AG10803 (cell line): ENCODE measurements around the gene CCDC181.
A peak's percentile ranks its signal among the peaks of the same experiment; 100 is the strongest.

Experiments
- DNase-seq: peaks from one replicate; pipeline ENCODE4 v3.0.0; 2010; ENCODE audit warnings: low read depth
- H3K4me3 ChIP-seq: 2 replicates; pipeline ENCODE4 v1.5.1; 2011; ENCODE audit warnings: mild to moderate bottlenecking, low read length, control low read depth
- TF ChIP-seq, protein P1 (sequence below): conservative IDR thresholded peaks from 2 replicates; pipeline ENCODE4 v1.5.1; 2011; ENCODE audit warnings: mild to moderate bottlenecking, low read length, control low read depth, inconsistent platforms

The CCDC181 gene

DNA sequence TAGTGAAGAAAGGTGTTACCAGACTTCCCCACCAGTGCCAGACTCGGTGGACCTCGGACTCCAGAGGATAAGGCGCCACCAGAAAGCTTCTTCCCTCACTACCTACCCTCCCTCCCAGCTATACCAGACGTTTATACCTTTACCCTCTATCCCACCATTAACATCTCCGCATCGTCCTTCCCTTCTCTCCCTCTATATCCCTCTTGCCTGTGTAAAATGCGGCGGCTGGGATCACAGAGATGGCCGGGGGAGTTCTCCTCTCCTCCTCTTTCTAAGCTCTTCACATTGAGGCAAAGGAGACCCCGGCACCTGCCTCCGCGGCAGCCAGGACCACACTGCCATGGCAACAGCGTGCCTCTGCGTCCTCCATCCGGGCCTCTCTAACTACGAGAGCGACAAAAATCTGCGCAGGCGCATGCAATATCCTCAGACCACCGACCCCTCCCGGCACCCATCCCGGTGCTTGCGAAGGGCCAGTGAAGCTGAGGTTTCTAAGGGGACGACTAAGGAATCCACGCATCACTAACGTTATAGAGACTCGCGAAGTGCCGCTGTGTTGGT, at the start of gene CCDC181:
Gene CCDC181, minus strand, starts transcription at position 394 of the 561 bp plus-strand sequence. CDS start 2,547 bp downstream, outside the sequence.
- peak; percentile 3 for DNase-seq
- TF ChIP-seq, protein P1, sequence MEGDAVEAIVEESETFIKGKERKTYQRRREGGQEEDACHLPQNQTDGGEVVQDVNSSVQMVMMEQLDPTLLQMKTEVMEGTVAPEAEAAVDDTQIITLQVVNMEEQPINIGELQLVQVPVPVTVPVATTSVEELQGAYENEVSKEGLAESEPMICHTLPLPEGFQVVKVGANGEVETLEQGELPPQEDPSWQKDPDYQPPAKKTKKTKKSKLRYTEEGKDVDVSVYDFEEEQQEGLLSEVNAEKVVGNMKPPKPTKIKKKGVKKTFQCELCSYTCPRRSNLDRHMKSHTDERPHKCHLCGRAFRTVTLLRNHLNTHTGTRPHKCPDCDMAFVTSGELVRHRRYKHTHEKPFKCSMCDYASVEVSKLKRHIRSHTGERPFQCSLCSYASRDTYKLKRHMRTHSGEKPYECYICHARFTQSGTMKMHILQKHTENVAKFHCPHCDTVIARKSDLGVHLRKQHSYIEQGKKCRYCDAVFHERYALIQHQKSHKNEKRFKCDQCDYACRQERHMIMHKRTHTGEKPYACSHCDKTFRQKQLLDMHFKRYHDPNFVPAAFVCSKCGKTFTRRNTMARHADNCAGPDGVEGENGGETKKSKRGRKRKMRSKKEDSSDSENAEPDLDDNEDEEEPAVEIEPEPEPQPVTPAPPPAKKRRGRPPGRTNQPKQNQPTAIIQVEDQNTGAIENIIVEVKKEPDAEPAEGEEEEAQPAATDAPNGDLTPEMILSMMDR: no peak
- peak within 1 kb of the TSS; percentile 52 for H3K4me3 ChIP-seq

DNA sequence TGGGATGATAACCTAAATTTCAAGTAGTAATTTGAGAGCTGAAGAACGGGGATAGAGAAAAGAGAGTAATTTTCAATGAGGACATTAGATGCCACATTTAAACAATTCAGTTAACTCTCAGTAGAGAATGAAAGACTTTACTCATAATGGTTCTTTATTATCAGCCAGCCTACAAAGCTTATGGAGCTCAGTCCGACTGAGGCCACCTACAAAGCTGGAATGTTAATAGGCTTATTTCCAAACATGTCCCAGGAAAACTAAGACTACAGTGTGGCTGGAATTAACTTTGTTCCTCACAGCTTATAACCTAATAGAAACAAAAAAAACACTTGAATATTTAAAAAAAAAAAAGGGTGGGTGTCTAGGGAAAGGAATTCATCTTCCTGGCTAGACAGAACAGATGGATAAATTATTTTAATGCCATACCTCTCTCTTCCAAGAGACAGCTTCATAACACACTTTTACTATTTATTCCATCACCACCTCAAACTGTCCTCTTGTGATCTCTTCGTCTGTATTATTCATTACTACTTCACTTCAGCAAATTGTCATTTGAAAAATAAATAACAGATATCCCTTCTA, 48.6 kb upstream of the CCDC181 start:
- TF ChIP-seq, protein P1: no peak
- DNase-seq: no peak
- H3K4me3 ChIP-seq: no peak overlapping the region

DNA sequence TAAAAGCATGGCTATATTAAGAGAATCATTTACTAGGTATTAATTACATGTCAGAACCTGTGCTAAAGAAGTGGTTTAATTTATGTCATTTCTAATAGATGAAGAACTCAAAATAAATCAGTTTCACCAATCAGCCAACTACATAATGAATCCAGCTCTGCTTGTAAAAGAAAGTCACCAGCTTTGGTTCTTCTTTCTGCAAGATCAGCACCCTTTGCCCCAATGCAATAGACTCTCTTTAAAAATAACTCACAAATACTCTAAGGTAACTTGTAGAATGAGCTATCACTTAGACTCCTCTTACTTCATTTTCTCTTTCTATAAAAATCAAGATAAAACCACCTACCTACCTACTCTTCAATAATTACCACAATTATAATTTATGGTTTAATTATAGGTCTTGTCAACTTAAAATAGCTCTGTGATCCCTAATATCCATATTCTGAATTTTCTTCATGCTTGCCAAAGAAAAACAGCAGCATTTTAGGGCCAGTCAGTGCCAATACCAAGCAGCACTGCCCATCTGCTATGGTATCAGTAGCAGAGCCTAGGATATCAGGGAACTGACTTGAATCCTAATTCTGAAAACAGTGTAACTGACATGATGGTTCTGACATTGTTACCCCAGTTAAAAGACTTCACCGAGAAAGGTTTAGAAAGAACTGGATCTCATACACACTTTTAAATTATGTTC, 47.2 kb upstream of the CCDC181 start:
- no peak overlapping the region for H3K4me3 ChIP-seq
- TF ChIP-seq, protein P1: no peak
- no peak for DNase-seq

DNA sequence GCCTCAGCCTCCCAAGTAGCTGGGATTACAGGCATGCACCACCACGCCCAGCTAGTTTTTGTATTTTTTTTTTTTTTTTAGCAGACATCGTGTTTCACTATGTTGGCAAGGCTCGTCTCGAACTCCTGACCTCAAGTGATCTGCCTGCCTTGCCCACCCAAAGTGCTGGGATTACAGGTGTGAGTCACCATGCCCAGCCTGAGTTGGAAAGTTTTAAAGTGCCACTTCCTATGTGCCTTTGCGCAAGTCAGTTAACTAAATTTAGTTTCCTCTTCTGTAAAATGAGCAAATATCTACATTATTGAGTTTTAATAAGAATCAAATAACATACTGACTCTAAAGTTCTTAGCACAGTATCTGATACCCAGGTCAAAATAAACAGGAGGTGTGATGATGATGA, 46.1 kb upstream of the CCDC181 start:
- H3K4me3 ChIP-seq: no peak overlapping the region
- TF ChIP-seq, protein P1: no peak
- no peak for DNase-seq

DNA sequence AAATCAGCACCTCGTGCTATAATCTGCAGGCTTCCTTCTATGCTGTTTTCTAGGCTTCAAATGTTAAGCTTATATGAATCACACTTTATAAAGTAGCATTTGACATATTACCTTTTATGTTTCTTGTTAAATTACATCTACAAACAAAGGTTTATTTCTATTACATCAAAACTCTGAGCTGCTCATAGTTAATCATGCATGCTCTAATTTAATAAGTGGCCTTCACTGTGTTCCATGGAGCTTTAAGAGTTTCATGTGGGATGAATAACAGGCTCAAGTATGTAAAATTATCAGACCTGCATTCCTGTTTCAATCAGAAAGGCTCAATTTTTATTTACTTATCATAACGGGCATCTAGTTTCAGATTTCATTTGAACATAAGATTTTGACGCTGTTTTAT, 45.5 kb upstream of the CCDC181 start:
- TF ChIP-seq, protein P1: no peak
- H3K4me3 ChIP-seq: no peak overlapping the region
- DNase-seq: no peak

DNA sequence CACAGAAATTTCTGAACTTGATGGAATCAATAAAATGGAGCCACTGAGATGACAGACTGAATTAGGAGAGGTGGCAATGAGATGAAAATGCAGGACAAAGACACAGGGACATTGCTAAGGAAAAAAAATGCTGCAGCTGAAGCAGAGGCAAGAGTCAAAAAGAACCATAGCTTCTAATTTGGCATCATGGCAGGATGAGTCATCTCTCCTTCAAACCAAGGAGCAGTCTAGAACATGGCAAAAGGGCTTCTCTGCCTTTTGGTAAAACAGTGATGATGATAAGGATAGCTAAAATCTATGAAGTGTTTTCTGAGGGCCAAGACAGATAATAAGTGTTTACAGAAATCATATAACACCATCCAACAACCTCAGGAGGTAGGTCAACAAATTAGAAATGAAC, 41.7 kb upstream of the CCDC181 start:
- H3K4me3 ChIP-seq: no peak overlapping the region
- TF ChIP-seq, protein P1: no peak
- no peak for DNase-seq
